MCF 10A (cell line): ENCODE results near the gene TMIGD1. TPM values are rescaled to one million over a fixed set of nuclear protein-coding genes. Genes with fewer than 3 reads are reported as not detected.

Experiments
- BruUV-seq: library from RNA; stranded (reverse); fragments of 400-500 nt; replicated peaks from 2 replicates; lab custom pipeline; 2021; lab: Mats Ljungman, UMichigan
- CTCF ChIA-PET: fragments of 300-600 bp; sonication (Branson Sonifier 250); formaldehyde crosslinking; extraction: SDS; loops from one replicate; lab custom pipeline; 2021; ENCODE audit warnings: antibody characterized with exemption, inconsistent platforms; lab: Yijun Ruan, JAX
- POLR2A ChIA-PET: fragments of 300-600, 350-650 bp; sonication (Branson Sonifier 250); formaldehyde crosslinking; extraction: SDS; loops from one replicate; lab custom pipeline; 2020; ENCODE audit warnings: antibody characterized with exemption, inconsistent platforms; lab: Yijun Ruan, JAX
- DNase-seq: peaks from one replicate; pipeline ENCODE4 v3.0.0-alpha.2; 2018; ENCODE audit not compliant: unreplicated experiment
- H3K27ac Mint-ChIP-seq: one replicate; pipeline ENCODE4 v1.8.0; 2022; ENCODE audit warnings: mild to moderate bottlenecking, low read depth, mixed read lengths; ENCODE audit not compliant: unreplicated experiment
- H3K27me3 Mint-ChIP-seq: one replicate; pipeline ENCODE4 v1.8.0; 2022; ENCODE audit warnings: mixed read lengths; ENCODE audit not compliant: insufficient read depth, unreplicated experiment
- H3K36me3 Mint-ChIP-seq: one replicate; pipeline ENCODE4 v1.8.0; 2022; ENCODE audit warnings: mild to moderate bottlenecking, moderate library complexity, mixed read lengths; ENCODE audit not compliant: insufficient read depth, unreplicated experiment
- H3K4me1 Mint-ChIP-seq: one replicate; pipeline ENCODE4 v1.8.0; 2022; ENCODE audit warnings: mixed read lengths; ENCODE audit not compliant: insufficient read depth, unreplicated experiment
- H3K4me3 Mint-ChIP-seq: one replicate; pipeline ENCODE4 v1.8.0; 2022; ENCODE audit warnings: mild to moderate bottlenecking, moderate library complexity, mixed read lengths; ENCODE audit not compliant: unreplicated experiment
- H3K9me3 Mint-ChIP-seq: one replicate; pipeline ENCODE4 v1.8.0; 2022; ENCODE audit warnings: mixed read lengths; ENCODE audit not compliant: unreplicated experiment
- CTCF ChIP-seq: fragments of 200-600 bp; IDR thresholded peaks from one replicate; pipeline ENCODE4 v1.8.0; 2022; ENCODE audit warnings: antibody characterized with exemption, mild to moderate bottlenecking; ENCODE audit not compliant: unreplicated experiment
- intact Hi-C: fragments of 100-400 bp; cut with micrococcal nuclease; formaldehyde crosslinking; loops from 2 replicates; pipeline ENCODE4 v1.14.1; 2022
- total RNA-seq: library from RNA; stranded (reverse); gene quantifications from 2 replicates; pipeline ENCODE4 v1.2.3, GENCODE V29; 2022

Gene TMIGD1
- total RNA-seq, 1 experiment from 2014 or later = not detected

GRCh38 chr17:30290696-30291542 lies 42.9 kb downstream of the TMIGD1 start:
- ChIA-PET POLR2A (interaction anchor here (0.6 to 3.5 kb wide), 10 partner anchors 9 to 220 kb away, joined by 3 to 13 read pairs (median 3); partner anchors contain the start of genes GOSR1 and NSRP1), CTCF (interaction anchor here (0.6 to 2.0 kb wide), 4 partner anchors 10 to 711 kb away, joined by 3 to 10 read pairs (median 3); no protein-coding TSS in a partner anchor)
- intact Hi-C loops = no loop called here
- Mint-ChIP-seq H3K27ac (peak overlapping the region; percentile 33), H3K9me3 (no peaks in the 10 kb centered on the region), H3K4me3 (peak overlapping the region; percentile 84), H3K27me3 (no peaks in the 10 kb centered on the region), H3K36me3 (peaks cover 15% of the 10 kb centered on the region), H3K4me1 (no peaks in the 10 kb centered on the region)
- DNase-seq = peak; percentile 64
- TSS peak; percentile 41 for BruUV-seq
- TF ChIP-seq CTCF = no peak

GRCh38 chr17:30290077-30290476 lies 43.8 kb downstream of the TMIGD1 start:
- DNase-seq = no peak
- H3K9me3 Mint-ChIP-seq = no peaks in the 10 kb centered on the region
- no peak overlapping the region for H3K4me3 Mint-ChIP-seq
- H3K27me3 Mint-ChIP-seq = no peaks in the 10 kb centered on the region
- POLR2A ChIA-PET = interaction anchor here (0.7 to 3.5 kb wide), 3 partner anchors 8 to 172 kb away, joined by 3 to 13 read pairs (median 8); partner anchors contain the start of gene NSRP1
- H3K36me3 Mint-ChIP-seq = peaks cover 23% of the 10 kb centered on the region
- intact Hi-C loops = no loop called here
- no peak for TF ChIP-seq CTCF
- CTCF ChIA-PET = interaction anchor here (0.6 to 2.0 kb wide), 2 partner anchors 13 to 186 kb away, joined by 3 to 10 read pairs; no protein-coding TSS in a partner anchor
- no peak overlapping the region for H3K27ac Mint-ChIP-seq
- no peaks in the 10 kb centered on the region for H3K4me1 Mint-ChIP-seq
- no TSS peak for BruUV-seq

- no peak for DNase-seq
- Mint-ChIP-seq H3K4me1 (no peaks in the 10 kb centered on the region), H3K4me3 (no peak overlapping the region), H3K27me3 (no peaks in the 10 kb centered on the region), H3K9me3 (no peaks in the 10 kb centered on the region), H3K27ac (no peak overlapping the region), H3K36me3 (peaks cover 38% of the 10 kb centered on the region)
- CTCF ChIA-PET = interaction anchor here (0.5 to 0.9 kb wide), 3 partner anchors 23 to 175 kb away, joined by 3 read pairs; no protein-coding TSS in a partner anchor
- POLR2A ChIA-PET = interaction anchor here (0.5 to 0.8 kb wide), 4 partner anchors 8 to 403 kb away, joined by 3 read pairs; partner anchors contain the start of gene BLMH
- no peak for TF ChIP-seq CTCF
- intact Hi-C loops = no loop called here
- no TSS peak for BruUV-seq
Measured at GRCh38 chr17:30279156-30279555, 54.7 kb downstream of the TMIGD1 start.

GRCh38 chr17:30278032-30278431 lies 55.8 kb downstream of the TMIGD1 start:
- ChIA-PET CTCF (interaction anchor here (0.6 to 1.2 kb wide), 3 partner anchors 12 to 152 kb away, joined by 3 read pairs; no protein-coding TSS in a partner anchor), POLR2A (no interaction called here)
- Mint-ChIP-seq H3K4me1 (no peaks in the 10 kb centered on the region), H3K27me3 (no peaks in the 10 kb centered on the region), H3K9me3 (no peaks in the 10 kb centered on the region), H3K27ac (no peak overlapping the region), H3K36me3 (peaks cover 43% of the 10 kb centered on the region), H3K4me3 (no peak overlapping the region)
- DNase-seq = peak; percentile 5
- no TSS peak for BruUV-seq
- no peak for TF ChIP-seq CTCF
- intact Hi-C loops = loop anchor here (1.0 kb wide), 1 partner anchor 174 kb away; no protein-coding TSS in a partner anchor
